PC-9 (cell line): ENCODE data around the gene EAF2.

Source experiments
- CTCF ChIP-seq: fragments of 200-600 bp; sonication (generic); conservative IDR thresholded peaks from 2 replicates; pipeline ENCODE4 v1.6.1; 2017; ENCODE audit warnings: mixed run types, antibody characterized with exemption, mild to moderate bottlenecking, moderate library complexity
- EZH2 ChIP-seq: fragments of 200-600 bp; sonication (generic); IDR thresholded peaks from 2 replicates; pipeline ENCODE4 v1.8.0; 2017; ENCODE audit warnings: antibody characterized with exemption, low read depth

DNA sequence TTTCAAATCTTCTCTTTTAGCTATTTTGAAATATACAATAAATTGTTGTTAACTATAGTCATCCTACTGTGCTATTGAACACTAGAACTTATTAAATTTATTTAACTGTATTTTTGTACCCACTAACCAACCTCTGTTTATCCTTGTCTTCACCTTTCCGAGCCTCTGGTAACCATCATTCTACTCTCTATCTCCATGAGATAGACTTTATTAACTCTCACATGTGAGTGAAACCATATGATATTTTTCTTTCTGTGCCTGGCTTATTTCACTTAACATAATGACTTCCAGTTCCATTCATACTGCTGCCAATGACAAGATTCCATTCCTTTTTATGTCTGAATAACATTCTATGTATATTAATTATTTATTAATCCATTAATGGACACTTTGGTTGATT, 43.4 kb downstream of the EAF2 start:
- TF ChIP-seq EZH2 = no peak
- no peak for TF ChIP-seq CTCF
